Measurements from ENCODE around the gene PI4K2B. TPM values are rescaled to one million over a fixed set of nuclear protein-coding genes. Genes with fewer than 3 reads are reported as not detected.

The PI4K2B gene
- total and polyA plus RNA-seq, 10 of the 15 experiments (the other 5 are each of a cell fraction or from before 2014, with no cell fraction given): 12.9 to 55.3 (median 40.7) TPM

GRCh38 chr4:25233737-25234389, at the start of gene PI4K2B (continued):
- TF ChIP-seq REST (IDR thresholded peaks at IDR 0.05; ENCODE audit: low read depth, low read length) (no peak), NR2C1 (IDR thresholded peaks at IDR 0.05) (no peak), NFXL1 (IDR thresholded peaks at IDR 0.05; ENCODE audit: borderline replicate concordance) (no peak), MEF2B (IDR thresholded peaks at IDR 0.05; ENCODE audit: partially characterized antibody, poor library complexity, severe bottlenecking) (no peak), ZNF24 (IDR thresholded peaks at IDR 0.05) (no peak), BACH1 (IDR thresholded peaks at IDR 0.05; ENCODE audit: borderline replicate concordance) (peak; percentile 54), RB1 (IDR thresholded peaks at IDR 0.05; ENCODE audit: borderline replicate concordance) (peak; percentile 79; the same call in 1 of the 2 replicates), ZNF622 (IDR thresholded peaks at IDR 0.05) (no peak), POLR2AphosphoS2 (IDR thresholded peaks at IDR 0.05; ENCODE audit: low read depth, low read length) (peak; percentile 84), WRNIP1 (IDR thresholded peaks at IDR 0.05; ENCODE audit: borderline replicate concordance, low read depth, low read length) (no peak), BCL11A (IDR thresholded peaks at IDR 0.05; ENCODE audit: low read depth, low read length) (no peak), PAX5 (IDR thresholded peaks at IDR 0.05; ENCODE audit: borderline replicate concordance, low read depth, low read length) (peak; percentile 58; the same call in 1 of the 2 replicates), TCF7 (IDR thresholded peaks at IDR 0.05; ENCODE audit: borderline replicate concordance) (no peak), ZSCAN29 (IDR thresholded peaks at IDR 0.05) (no peak), ZNF592 (IDR thresholded peaks at IDR 0.05) (no peak), PAX8 (IDR thresholded peaks at IDR 0.05) (no peak), IRF5 (IDR thresholded peaks at IDR 0.05; ENCODE audit: borderline replicate concordance) (no peak), SIN3A (IDR thresholded peaks at IDR 0.05; ENCODE audit: low read depth, low read length) (no peak), JUND (IDR thresholded peaks at IDR 0.05; ENCODE audit: low read depth, low read length) (no peak)
